IPS-15b (cell line): Measurements from ENCODE around the gene NCS1.

ENCODE experiments used
- H3K27me3 ChIP-seq: one replicate; pipeline ENCODE4 v1.6.1; 2013; ENCODE audit warnings: low read length; ENCODE audit not compliant: control insufficient read depth, insufficient read depth
- H3K36me3 ChIP-seq: one replicate; pipeline ENCODE4 v1.6.1; 2013; ENCODE audit warnings: low read length; ENCODE audit not compliant: control insufficient read depth, insufficient read depth
- H3K4me1 ChIP-seq: one replicate; pipeline ENCODE4 v1.6.1; 2013; ENCODE audit warnings: mild to moderate bottlenecking, low read length; ENCODE audit not compliant: control insufficient read depth, insufficient read depth
- H3K4me3 ChIP-seq: one replicate; pipeline ENCODE4 v1.5.1; 2013; ENCODE audit warnings: low read depth, low read length
- H3K9ac ChIP-seq: one replicate; pipeline ENCODE4 v1.6.1; 2013; ENCODE audit warnings: low read depth, mild to moderate bottlenecking, low read length
- H3K9me3 ChIP-seq: one replicate; pipeline ENCODE4 v1.6.1; 2013; ENCODE audit warnings: mild to moderate bottlenecking, low read length; ENCODE audit not compliant: control insufficient read depth, insufficient read depth

Gene NCS1

GRCh38 chr9:130285271-130285670 is 113.1 kb downstream of the NCS1 start:
- peaks cover 4% of the 10 kb centered on the region for H3K4me1 ChIP-seq
- no peak overlapping the region for H3K4me3 ChIP-seq
- no peak overlapping the region for H3K9ac ChIP-seq
- peaks cover 5% of the 10 kb centered on the region for H3K36me3 ChIP-seq
- no peaks in the 10 kb centered on the region for H3K9me3 ChIP-seq
- no peaks in the 10 kb centered on the region for H3K27me3 ChIP-seq

DNA sequence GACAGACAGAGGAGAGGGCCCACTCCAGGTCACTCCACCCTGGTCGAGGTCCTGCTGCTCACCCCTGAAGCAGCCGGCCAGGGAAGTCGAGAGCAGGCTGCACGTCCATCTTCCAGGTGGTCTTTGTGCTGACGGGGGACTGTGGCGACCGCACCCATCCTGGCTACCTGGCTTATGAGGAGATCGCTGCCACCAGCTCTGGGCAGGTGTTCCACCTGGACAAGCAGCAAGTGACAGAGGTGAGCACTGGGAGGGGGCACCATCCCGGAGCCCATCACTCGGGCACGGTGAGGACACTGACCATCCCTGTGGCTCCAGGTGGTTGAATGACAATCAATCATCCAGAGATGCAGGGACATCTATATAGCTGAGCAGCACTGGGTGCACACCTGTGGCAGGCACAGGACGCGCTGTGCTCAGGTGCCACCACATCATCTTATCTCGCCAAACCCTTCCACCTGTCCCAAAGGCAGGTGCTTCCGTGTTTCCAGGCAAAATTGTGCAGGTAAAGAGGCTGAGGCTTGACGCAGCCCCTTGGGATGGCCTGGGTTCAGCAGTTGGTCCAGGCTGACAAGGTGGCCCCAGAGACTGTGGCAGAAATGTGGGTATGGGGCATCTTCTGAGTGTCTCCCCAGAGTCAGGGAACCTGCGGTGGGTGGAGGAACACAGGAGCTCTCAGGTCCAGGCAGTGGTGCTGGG is 114.0 kb downstream of the NCS1 start:
- no peak overlapping the region for H3K9ac ChIP-seq
- peaks cover 5% of the 10 kb centered on the region for H3K36me3 ChIP-seq
- H3K4me3 ChIP-seq: no peak overlapping the region
- H3K27me3 ChIP-seq: no peaks in the 10 kb centered on the region
- peaks cover 4% of the 10 kb centered on the region for H3K4me1 ChIP-seq
- H3K9me3 ChIP-seq: no peaks in the 10 kb centered on the region
